Heart left ventricle (tissue), 16 donors: Measurements from ENCODE around the gene RIPOR1. TPM values are rescaled to one million over a fixed set of nuclear protein-coding genes. Genes with fewer than 3 reads are reported as not detected.

Source experiments
- ATAC-seq, 4 donors: fragments of 200-7000 bp; cut with Tn5 transposase; one replicate each; pipeline ENCODE4 v1.9.1; 2020 to 2022; ENCODE audit warnings: moderate library complexity in 4 of 4, mild to moderate bottlenecking in 3 of 4, moderate number of reproducible peaks in 1 of 4
- DNase-seq, 5 donors: peaks; one replicate each; pipeline ENCODE4 v3.0.0-alpha.2; 2020
- H3K27ac ChIP-seq, 12 donors: fragments of 200-600 bp; sonication (generic) in 4 of 12; one replicate each; pipeline versions ENCODE4 v1.5.0 to v1.8.0; 2016 to 2022; ENCODE audit warnings: mild to moderate bottlenecking in 2 of 12
- H3K27me3 ChIP-seq, 9 donors: fragments of 200-600 bp; sonication (generic) in 2 of 9; one replicate each; pipeline versions ENCODE4 v1.5.1 to v1.8.0; 2016 to 2022; ENCODE audit warnings: mild to moderate bottlenecking in 3 of 9
- H3K36me3 ChIP-seq, 9 donors: fragments of 200-600 bp; sonication (generic) in 2 of 9; one replicate each; pipeline versions ENCODE4 v1.5.0 to v1.8.0; 2018 to 2022; ENCODE audit warnings: mild to moderate bottlenecking in 2 of 9
- H3K4me1 ChIP-seq, 12 donors: fragments of 200-600 bp; sonication (generic) in 4 of 12; one replicate each; pipeline versions ENCODE4 v1.5.0 to v1.8.0; 2016 to 2022; ENCODE audit warnings: mild to moderate bottlenecking in 3 of 12
- H3K4me3 ChIP-seq, 12 donors: fragments of 200-600 bp; sonication (generic) in 4 of 12; one replicate each; pipeline versions ENCODE4 v1.5.0 to v1.8.0; 2017 to 2022; ENCODE audit warnings: mild to moderate bottlenecking in 9 of 12, moderate library complexity in 4 of 12
- H3K9me3 ChIP-seq, 12 donors: fragments of 200-600 bp; sonication (generic) in 4 of 12; one replicate each; pipeline versions ENCODE4 v1.5.0 to v1.8.0; 2016 to 2022; ENCODE audit warnings: mild to moderate bottlenecking in 1 of 12
- CTCF ChIP-seq, 12 donors: fragments of 200-600 bp; sonication (generic) in 4 of 12; IDR thresholded peaks; one replicate each; pipeline versions ENCODE4 v1.5.0 to v1.8.0; 2018 to 2022; ENCODE audit warnings: antibody characterized with exemption in 12 of 12, mild to moderate bottlenecking in 5 of 12
- POLR2A ChIP-seq, 2 donors: fragments of 450-650 bp; IDR thresholded peaks; one replicate each; pipeline ENCODE4 v1.6.1; 2017; ENCODE audit warnings: antibody characterized with exemption in 2 of 2, mild to moderate bottlenecking in 2 of 2, moderate library complexity in 2 of 2
- WGBS, 4 donors: extraction: QIAGEN DNeasy Blood & Tissue Kit in 2 of 4; methylation state at CpG; one replicate each; pipeline versions ENCODE4 v1.1.5 to v1.1.7; 2013 to 2018; 5-methylcytosine and 5-hydroxymethylcytosine counted together
- intact Hi-C, 10 donors: fragments of 100-400 bp; cut with DNase I; formaldehyde crosslinking; loops; one replicate each; pipeline versions ENCODE4 v1.11.1 to v1.14.2; 2022
- polyA plus RNA-seq, 2 donors: library from polyadenylated mRNA; stranded (reverse); fragments of 200-250 nt; gene quantifications; one replicate each; pipeline ENCODE4 v1.2.3, GENCODE V29; 2013
- total RNA-seq, 9 donors: library from RNA; depleted of rRNA in 2 of 9; stranded (reverse); fragments of >200 nt in 2 of 9; fragmentation: NEBNext Ultra II Directional in 3 of 9; extraction: Animal tissue kit (Norgen Biotek cat#: 25700) in 3 of 9; gene quantifications; one replicate each; pipeline versions ENCODE4 v1.1.0 to v1.2.4, GENCODE V29; 2016 to 2023
- donor health status: ischemic (EF 13 %, LVEDD 7.1; RV severe dilation, severe dysfunction).
- donor health status: healthy with polysubstance abuse.
- donor health status: DM: no; HTN: yes; CAD: no.
- donor health status: DM: no; HTN: no; CAD: no.
- donor health status: ischemic (EF 25% LVEDD 6.9; RV normal size, moderate dysfunction).
- donor health status: ischemic (EF 25% LVEDD 5.7; RV mildly dilated, moderate dysfunction).
- donor health status: healthy.
- donor health status: DM: yes; HTN: yes; CAD: no.
- donor health status: ischemic (EF 35%, LVEDD 5.7; RV mildly dilated, moderate dysfunction).
- donor health status: nonischemic (EF 11% LVEDD 7.7; RV severe dilation, severe dysfunction).
- donor health status: DM: yes; HTN: yes; CAD: no.
- donor health status: PGD.
- donor health status: ischemic (EF 29% LVEDD 5.4; RV normal size, mild dysfunction).
- donor health status: nonischemic (EF 23%, LVEDD 6.1; RV moderate dilation, normal function).

The RIPOR1 gene
- total and polyA plus RNA-seq, 11 donors: 40.7 to 156 (median 65.2) TPM

- DNase-seq (peak; percentile 56 to 76 (median 61)), ATAC-seq (peak in 3 of 4 donors; percentile 15 to 30 (median 15))
- peak overlapping the region; percentile 37 to 95 (median 88) for H3K27ac ChIP-seq
- peaks cover 0 to 20% (median 13%) of the 10 kb centered on the region in 9 donors for H3K36me3 ChIP-seq
- peaks cover 0 to 63% (median 34%) of the 10 kb centered on the region in 12 donors for H3K4me1 ChIP-seq
- H3K27me3 ChIP-seq: no peaks in the 10 kb centered on the region
- H3K9me3 ChIP-seq: no peaks in the 10 kb centered on the region
- TF ChIP-seq POLR2A (IDR thresholded peaks at IDR 0.05) (no peak), CTCF (IDR thresholded peaks at IDR 0.05) (no peak)
- 13 to 23% (median 18%) methylated on average over 17 of the region's 17 CpGs for WGBS, 4 donors
- intact Hi-C loops: loop anchor here in 3 of 10 donors (5.0 kb wide), 1 partner anchor 36 kb away; no protein-coding TSS in a partner anchor
- peak overlapping the region; percentile 28 to 99 (median 86) for H3K4me3 ChIP-seq
Observed at GRCh38 chr16:67481561-67482232, 46.9 kb upstream of the RIPOR1 start.

- intact Hi-C loops: loop anchor here in 3 of 10 donors (5.0 kb wide), 1 partner anchor 35 kb away; no protein-coding TSS in a partner anchor
- H3K36me3 ChIP-seq: peaks cover 0 to 20% (median 13%) of the 10 kb centered on the region in 9 donors
- no peaks in the 10 kb centered on the region for H3K27me3 ChIP-seq
- peak overlapping the region in 11 of 12 donors; percentile 73 to 95 (median 90) for H3K27ac ChIP-seq
- ATAC-seq: peak in 1 of 4 donors; percentile 2
- H3K9me3 ChIP-seq: no peaks in the 10 kb centered on the region
- peak overlapping the region in 10 of 12 donors; percentile 74 to 99 (median 88) for H3K4me3 ChIP-seq
- WGBS, 4 donors: 77 to 89% (median 78%) methylated on average over 24 to 25 of the region's 25 CpGs
- no peak for TF ChIP-seq POLR2A (IDR thresholded peaks at IDR 0.05)
- TF ChIP-seq CTCF (IDR thresholded peaks at IDR 0.05): no peak
- DNase-seq: peak in 1 of 5 donors; percentile 39
- H3K4me1 ChIP-seq: peaks cover 0 to 68% (median 34%) of the 10 kb centered on the region in 12 donors
Observed at GRCh38 chr16:67482233-67482924, 46.2 kb upstream of the RIPOR1 start.

GRCh38 chr16:67483150-67483549 is 45.5 kb upstream of the RIPOR1 start, which contains the start of gene AGRP:
Gene AGRP (minus strand): TSS chr16:67483547. CDS start chr16:67483398, 149 bp downstream.
- DNase-seq: no peak
- peaks cover 0 to 20% (median 13%) of the 10 kb centered on the region in 9 donors for H3K36me3 ChIP-seq
- 89 to 100% (median 96%) methylated on average over 4 to 6 of the region's 6 CpGs for WGBS, 4 donors
- no peaks in the 10 kb centered on the region for H3K9me3 ChIP-seq
- H3K27ac ChIP-seq: peak within 1 kb of the TSS in 7 of 12 donors; percentile 87 to 95 (median 92)
- H3K27me3 ChIP-seq: no peaks in the 10 kb centered on the region
- no peak for ATAC-seq
- H3K4me1 ChIP-seq: peaks cover 0 to 68% (median 34%) of the 10 kb centered on the region in 12 donors
- TF ChIP-seq CTCF (IDR thresholded peaks at IDR 0.05) (no peak), POLR2A (IDR thresholded peaks at IDR 0.05) (no peak)
- intact Hi-C loops: loop anchor here in 3 of 10 donors (5.0 kb wide), 1 partner anchor 34 kb away; no protein-coding TSS in a partner anchor
- peak within 1 kb of the TSS in 8 of 12 donors; percentile 76 to 99 (median 92) for H3K4me3 ChIP-seq
